Colonic mucosa (tissue), 4 donors: ENCODE measurements around the gene GLTPD2. TPM values are rescaled to one million over a fixed set of nuclear protein-coding genes. Genes with fewer than 3 reads are reported as not detected.

ENCODE experiments used
- DNase-seq: peaks from one replicate; pipeline ENCODE4 v3.0.0-alpha.2; 2020
- H3K27ac ChIP-seq: fragments of 200-600 bp; one replicate; pipeline ENCODE4 v1.8.0; 2021
- H3K27me3 ChIP-seq: fragments of 200-600 bp; one replicate; pipeline ENCODE4 v1.8.0; 2021
- H3K36me3 ChIP-seq: fragments of 200-600 bp; one replicate; pipeline ENCODE4 v1.8.0; 2021
- H3K4me1 ChIP-seq: fragments of 200-600 bp; one replicate; pipeline ENCODE4 v1.8.0; 2021; ENCODE audit warnings: mild to moderate bottlenecking
- H3K4me3 ChIP-seq: fragments of 200-600 bp; one replicate; pipeline ENCODE4 v1.8.0; 2021
- H3K9ac ChIP-seq, 2 donors: one replicate each; pipeline ENCODE4 v1.7.0; 2013; ENCODE audit warnings: control low read depth in 2 of 2, low read depth in 2 of 2, low read length in 2 of 2
- H3K9me3 ChIP-seq: fragments of 200-600 bp; one replicate; pipeline ENCODE4 v1.8.0; 2021
- intact Hi-C: fragments of 100-400 bp; cut with DNase I; formaldehyde crosslinking; loops from one replicate; pipeline ENCODE4 v1.14.1; 2022
- total RNA-seq, 2 donors: library from RNA; stranded (reverse); fragmentation: NEBNext Ultra II Directional in 1 of 2; extraction: Animal tissue kit (Norgen Biotek cat#: 25700) in 1 of 2; gene quantifications; one replicate each; pipeline ENCODE4 v1.2.1, GENCODE V29; 2021
- TF ChIP-seq, protein P1 (sequence below): fragments of 200-600 bp; IDR thresholded peaks from one replicate; pipeline ENCODE4 v1.8.0; 2022; ENCODE audit warnings: antibody characterized with exemption, mild to moderate bottlenecking
- donor health status: healthy.
- donor health status: DM: no; HTN: no; CAD: no.
- donor health status: DM: no; HTN: no; CAD: no.

Gene GLTPD2
- total RNA-seq, 2 donors from 2014 or later: 0.35 to 0.40 TPM

DNA sequence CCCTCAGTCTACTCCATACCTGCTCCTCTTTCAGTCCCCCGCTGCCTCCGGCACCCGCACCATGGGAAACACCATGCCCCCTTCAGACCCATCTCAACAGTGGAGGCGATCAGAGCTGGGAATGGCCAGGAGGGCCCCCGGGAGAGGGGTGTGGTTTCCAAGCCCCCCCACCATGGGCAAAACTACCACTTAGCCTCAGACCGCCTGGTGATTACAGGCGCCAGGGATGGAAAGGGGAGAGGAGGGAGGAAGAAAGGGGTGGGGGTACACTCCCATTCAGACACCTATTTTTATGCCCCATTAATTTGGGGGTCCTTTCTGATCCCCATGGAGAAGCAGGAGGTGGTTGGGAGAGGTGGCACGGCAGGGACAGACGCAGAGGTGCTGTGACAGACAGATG, 13.5 kb downstream of the GLTPD2 start, which contains the start of gene C17orf114:
C17orf114 (minus strand) TSS at position 101 of the 400 bp plus-strand sequence.
- Histone ChIP-seq H3K4me1 (peaks cover 5% of the 10 kb centered on the region), H3K9ac (no peak within 1 kb of the TSS), H3K27me3 (no peaks in the 10 kb centered on the region), H3K27ac (no peak within 1 kb of the TSS), H3K4me3 (no peak within 1 kb of the TSS), H3K36me3 (no peaks in the 10 kb centered on the region), H3K9me3 (no peaks in the 10 kb centered on the region)
- TF ChIP-seq, protein P1, sequence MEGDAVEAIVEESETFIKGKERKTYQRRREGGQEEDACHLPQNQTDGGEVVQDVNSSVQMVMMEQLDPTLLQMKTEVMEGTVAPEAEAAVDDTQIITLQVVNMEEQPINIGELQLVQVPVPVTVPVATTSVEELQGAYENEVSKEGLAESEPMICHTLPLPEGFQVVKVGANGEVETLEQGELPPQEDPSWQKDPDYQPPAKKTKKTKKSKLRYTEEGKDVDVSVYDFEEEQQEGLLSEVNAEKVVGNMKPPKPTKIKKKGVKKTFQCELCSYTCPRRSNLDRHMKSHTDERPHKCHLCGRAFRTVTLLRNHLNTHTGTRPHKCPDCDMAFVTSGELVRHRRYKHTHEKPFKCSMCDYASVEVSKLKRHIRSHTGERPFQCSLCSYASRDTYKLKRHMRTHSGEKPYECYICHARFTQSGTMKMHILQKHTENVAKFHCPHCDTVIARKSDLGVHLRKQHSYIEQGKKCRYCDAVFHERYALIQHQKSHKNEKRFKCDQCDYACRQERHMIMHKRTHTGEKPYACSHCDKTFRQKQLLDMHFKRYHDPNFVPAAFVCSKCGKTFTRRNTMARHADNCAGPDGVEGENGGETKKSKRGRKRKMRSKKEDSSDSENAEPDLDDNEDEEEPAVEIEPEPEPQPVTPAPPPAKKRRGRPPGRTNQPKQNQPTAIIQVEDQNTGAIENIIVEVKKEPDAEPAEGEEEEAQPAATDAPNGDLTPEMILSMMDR: no peak
- intact Hi-C loops: no loop called here
- no peak for DNase-seq

DNA sequence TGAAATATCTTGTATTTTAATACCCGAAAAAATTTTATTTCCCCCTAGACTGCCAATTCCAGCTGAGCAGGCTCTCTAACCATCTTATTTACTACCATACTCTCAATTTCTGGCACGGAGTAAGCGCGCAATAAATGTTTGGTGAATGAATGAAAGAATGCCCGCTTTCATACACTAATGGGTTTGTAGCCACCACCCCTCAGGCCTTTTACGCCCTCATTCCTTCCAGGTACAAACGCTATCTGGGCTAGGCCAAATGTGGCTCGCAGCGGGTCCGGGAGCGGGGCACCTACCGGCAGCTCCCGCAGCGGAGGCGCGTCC, 17.7 kb downstream of the GLTPD2 start:
- intact Hi-C loops: no loop called here
- H3K9ac ChIP-seq: peak overlapping the region; percentile 58 to 64
- H3K4me1 ChIP-seq: peaks cover 10% of the 10 kb centered on the region
- H3K36me3 ChIP-seq: no peaks in the 10 kb centered on the region
- H3K4me3 ChIP-seq: peak overlapping the region; percentile 86
- no peak overlapping the region for H3K27ac ChIP-seq
- TF ChIP-seq, protein P1: no peak
- DNase-seq: no peak
- H3K9me3 ChIP-seq: no peaks in the 10 kb centered on the region
- H3K27me3 ChIP-seq: no peaks in the 10 kb centered on the region

DNA sequence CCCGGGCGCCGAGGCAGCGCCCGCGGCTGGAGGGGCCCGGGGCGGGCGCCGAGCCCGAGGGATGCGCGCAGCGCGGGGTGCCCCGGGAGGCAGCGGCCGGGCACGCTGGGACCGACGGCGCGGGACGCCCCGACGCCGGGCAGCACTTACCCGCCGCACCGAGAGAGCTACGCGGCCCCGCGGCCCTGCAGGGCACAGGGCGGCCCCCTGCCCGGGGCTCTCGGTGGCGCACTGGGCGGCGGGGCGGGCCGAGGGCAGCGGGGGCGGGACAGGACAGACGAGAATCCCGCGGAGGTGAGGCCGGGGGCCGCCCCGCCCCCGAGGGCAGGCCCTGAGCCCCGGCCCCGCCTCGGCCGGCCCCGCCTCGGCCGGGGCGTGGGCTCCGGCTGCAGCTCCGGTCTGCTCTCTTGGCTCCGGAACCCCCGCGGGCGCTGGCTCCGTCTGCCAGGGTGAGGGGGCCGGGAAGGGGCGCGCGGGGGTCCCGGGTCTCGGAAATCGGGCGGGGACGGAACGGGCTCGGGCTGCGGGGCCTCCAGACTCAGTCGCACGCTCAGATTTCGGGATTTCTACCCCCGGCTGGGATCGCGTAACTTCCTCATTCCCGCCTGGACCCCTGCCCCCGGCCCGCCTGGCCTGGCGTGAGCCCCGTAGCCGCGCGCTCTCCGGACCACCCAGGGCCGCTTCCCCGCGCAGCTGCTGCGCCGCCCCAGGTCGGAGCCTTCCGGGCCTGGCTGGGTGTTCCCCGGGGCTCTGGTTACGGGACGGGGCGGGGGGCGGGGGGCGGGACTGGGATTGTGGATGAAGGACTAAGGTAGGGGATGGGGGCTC, 18.2 kb downstream of the GLTPD2 start, which contains the start of gene PLD2:
PLD2 (plus strand) TSS at position 376 of the 828 bp plus-strand sequence. CDS start 621 bp downstream, outside the sequence.
- intact Hi-C loops: no loop called here
- Histone ChIP-seq H3K27ac (peak within 1 kb of the TSS; percentile 69), H3K36me3 (no peaks in the 10 kb centered on the region), H3K9me3 (no peaks in the 10 kb centered on the region), H3K4me3 (peak within 1 kb of the TSS; percentile 86), H3K27me3 (no peaks in the 10 kb centered on the region), H3K9ac (peak within 1 kb of the TSS; percentile 63 to 78), H3K4me1 (peaks cover 10% of the 10 kb centered on the region)
- peak; percentile 93 for DNase-seq
- TF ChIP-seq, protein P1: no peak

DNA sequence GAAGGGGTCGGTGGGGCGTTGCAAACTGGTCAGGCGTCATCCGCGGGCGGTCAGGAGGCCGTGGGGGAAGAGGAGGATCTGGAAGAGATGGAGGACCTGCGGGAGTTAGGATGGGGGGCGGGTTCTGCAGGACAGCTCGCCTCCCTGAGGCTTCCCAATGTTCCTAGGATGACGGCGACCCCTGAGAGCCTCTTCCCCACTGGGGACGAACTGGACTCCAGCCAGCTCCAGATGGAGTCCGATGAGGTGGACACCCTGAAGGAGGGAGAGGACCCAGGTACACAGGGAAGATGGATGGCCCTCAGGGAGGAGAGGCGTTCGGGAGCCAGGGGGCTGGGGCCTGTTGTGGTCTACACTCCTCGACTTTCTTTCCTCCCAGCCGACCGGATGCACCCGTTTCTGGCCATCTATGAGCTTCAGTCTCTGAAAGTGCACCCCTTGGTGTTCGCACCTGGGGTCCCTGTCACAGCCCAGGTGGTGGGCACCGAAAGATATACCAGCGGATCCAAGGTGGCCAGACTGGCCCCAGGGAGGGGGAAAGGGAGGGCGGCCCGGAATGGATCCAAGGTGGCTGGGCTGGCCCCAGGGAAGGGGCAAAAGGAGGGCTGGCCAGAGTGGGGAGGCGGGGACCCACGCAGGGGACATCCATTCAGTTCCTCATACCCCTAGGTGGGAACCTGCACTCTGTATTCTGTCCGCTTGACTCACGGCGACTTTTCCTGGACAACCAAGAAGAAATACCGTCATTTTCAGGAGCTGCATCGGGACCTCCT, 19.0 kb downstream of the GLTPD2 start:
- TF ChIP-seq, protein P1: no peak
- H3K4me1 ChIP-seq: peaks cover 10% of the 10 kb centered on the region
- no peaks in the 10 kb centered on the region for H3K27me3 ChIP-seq
- no peaks in the 10 kb centered on the region for H3K9me3 ChIP-seq
- no peak for DNase-seq
- H3K36me3 ChIP-seq: no peaks in the 10 kb centered on the region
- H3K4me3 ChIP-seq: peak overlapping the region; percentile 86
- H3K27ac ChIP-seq: no peak overlapping the region
- H3K9ac ChIP-seq: peak overlapping the region; percentile 63 to 69
- intact Hi-C loops: no loop called here

DNA sequence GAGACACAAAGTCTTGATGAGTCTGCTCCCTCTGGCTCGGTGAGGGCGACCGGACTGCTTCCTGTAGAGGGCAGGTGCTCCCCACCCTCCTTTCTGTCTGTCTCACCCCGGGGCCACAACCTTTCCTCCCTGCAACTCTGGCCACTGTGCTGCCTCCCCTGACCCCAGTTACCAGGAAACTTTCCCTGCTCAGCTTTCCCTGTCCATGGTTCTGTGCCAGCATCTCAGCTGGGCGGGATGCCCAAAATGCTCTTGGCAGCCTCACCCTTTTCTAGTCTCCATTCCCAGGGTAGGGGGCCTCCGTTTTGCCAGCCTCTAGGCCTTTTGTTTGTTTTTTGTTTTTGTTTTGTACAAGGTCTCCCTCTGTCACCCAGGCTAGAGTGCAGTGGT, 19.6 kb downstream of the GLTPD2 start:
- H3K27ac ChIP-seq: no peak overlapping the region
- TF ChIP-seq, protein P1: no peak
- H3K36me3 ChIP-seq: no peaks in the 10 kb centered on the region
- no peaks in the 10 kb centered on the region for H3K9me3 ChIP-seq
- no peak overlapping the region for H3K4me3 ChIP-seq
- H3K4me1 ChIP-seq: peaks cover 10% of the 10 kb centered on the region
- H3K27me3 ChIP-seq: no peaks in the 10 kb centered on the region
- peak; percentile 29 for DNase-seq
- intact Hi-C loops: no loop called here
- H3K9ac ChIP-seq: no peak overlapping the region
